Activated CD8-positive, alpha-beta memory T cell treated with anti-CD3 and anti-CD28 coated beads, Interleukin-2, amount 50 U/mL, for 24 hours (primary cell): ENCODE data around the gene GFY.
A peak's percentile ranks its signal among the peaks of the same experiment; 100 is the strongest.

Experiments
- DNase-seq: peaks from one replicate; pipeline ENCODE4 v3.0.0-alpha.2; 2020; ENCODE audit errors: extremely low read depth

Gene GFY

GRCh38 chr19:49428547-49429451 is 3.6 kb downstream of the GFY start:
- DNase-seq: no peak

DNA sequence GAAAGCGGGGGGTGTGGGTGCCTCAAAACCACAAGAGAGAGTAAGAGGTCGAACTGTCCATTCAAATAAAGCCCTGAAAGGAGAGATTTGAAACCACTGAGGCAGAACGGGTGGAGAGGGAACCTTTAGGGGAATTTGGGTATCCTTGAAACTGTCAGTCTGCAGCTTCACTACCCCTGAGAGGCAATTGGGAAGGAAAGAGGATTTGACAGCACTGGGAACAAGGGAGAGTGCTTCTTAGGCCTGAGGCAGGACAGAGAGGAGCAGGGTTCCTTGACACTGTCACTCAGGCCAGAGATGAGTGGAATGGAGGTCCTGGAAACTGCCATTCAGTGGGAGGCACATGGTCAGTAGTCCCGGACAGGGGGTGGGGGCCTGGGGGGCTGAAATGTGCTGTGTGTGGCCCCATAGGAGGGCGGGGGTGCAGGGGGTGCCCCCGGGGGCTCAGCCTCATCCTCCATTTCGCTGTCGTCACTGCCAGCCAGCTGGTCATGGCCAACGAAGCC is 5.0 kb downstream of the GFY start:
- DNase-seq: no peak

DNA sequence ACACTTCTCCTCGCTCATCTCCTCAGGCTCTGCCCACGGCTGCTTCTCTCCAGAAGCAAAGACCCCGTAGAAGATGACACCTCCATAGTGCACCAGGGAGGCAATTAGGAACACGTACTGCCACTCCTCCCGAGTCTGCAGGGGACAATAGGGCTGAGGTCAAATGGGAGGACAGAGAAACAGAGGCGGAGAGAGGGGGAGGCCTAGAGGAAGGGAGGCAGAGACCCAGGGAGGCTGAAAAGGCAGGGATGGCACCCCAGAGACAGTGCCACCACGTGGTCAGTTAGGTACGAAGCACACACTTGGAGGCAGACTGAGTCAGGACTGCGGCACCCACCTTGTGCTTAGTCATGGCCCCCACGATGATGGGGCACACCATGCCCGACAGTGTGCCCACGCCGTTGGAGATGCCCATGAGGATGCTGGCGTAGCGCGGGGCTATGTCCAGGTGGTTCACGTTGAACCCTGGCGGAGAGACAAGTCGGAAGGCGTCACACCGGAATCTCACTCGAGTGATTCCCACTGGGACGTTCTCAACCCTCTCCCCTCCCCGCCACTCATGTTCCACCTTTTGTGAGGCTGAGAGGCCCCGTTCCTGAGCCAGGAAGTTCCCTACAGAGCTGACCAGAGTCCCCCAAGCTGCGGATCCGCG is 5.6 kb downstream of the GFY start:
- DNase-seq: no peak

DNA sequence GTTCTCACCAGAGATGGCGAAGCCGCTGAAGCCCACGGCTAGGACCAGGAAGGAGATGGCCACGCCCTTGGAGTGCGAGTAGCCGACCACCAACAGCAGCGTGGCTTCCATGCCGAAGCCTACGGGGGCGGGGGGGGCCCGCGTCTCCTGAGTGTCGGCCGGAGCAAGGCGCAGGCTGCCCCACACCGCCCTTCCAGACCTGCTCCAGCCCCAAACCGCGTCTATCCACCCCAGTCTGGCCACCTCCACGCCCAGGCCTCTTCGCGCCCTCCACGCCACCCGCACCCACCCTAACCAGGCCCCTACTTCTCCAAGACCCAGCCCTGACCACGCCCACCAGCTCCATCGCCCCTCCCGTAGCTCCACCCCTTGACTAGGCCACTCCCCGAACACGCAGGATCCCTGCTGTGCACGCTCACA is 6.2 kb downstream of the GFY start:
- no peak for DNase-seq

DNA sequence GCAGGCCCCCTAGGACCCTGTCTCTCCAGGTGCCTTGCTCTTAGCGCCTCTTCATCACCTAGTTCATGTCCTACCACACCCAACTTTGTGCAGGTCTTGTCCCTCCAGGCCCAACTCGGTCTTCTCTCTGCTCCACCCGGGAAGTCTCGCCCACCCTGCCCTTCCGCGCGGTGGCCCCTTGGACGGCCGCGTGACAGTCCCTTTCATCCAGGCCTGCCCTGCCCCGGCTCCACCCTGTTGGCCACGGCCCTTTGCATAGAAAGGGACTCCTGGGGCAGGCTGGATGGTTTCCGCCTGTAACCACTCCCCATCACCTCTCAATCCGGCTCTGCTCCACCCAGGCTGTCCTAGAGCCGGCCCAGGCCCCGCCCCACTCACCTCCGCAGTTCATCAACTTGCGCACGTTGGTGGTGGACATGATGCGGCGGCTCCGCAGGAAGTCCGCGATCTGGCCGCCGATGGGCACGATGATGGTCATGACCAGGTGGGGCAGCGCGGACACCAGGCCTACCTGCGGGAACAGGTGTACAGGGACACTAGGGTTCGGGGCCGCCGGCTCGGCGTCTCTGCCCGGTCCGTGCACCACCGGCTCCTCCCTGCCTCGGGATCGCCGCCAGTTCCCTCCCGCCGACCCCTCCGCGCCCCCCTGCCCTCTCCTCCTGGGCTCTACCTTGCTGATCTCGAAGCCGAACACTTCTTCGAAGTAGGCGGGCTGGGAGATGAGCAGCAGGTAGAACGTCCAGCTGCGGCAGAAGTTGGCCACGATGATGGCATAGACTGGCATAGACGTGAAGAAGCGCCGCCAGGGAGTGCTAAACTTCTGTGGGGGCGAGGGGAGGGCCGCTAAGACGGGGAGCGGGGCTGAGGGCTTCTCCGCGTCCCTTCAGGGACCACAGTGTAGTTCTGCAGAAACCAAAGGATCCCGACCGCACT is 7.2 kb downstream of the GFY start:
- DNase-seq: no peak

GRCh38 chr19:49433240-49433901 is 8.2 kb downstream of the GFY start:
- no peak for DNase-seq

DNA sequence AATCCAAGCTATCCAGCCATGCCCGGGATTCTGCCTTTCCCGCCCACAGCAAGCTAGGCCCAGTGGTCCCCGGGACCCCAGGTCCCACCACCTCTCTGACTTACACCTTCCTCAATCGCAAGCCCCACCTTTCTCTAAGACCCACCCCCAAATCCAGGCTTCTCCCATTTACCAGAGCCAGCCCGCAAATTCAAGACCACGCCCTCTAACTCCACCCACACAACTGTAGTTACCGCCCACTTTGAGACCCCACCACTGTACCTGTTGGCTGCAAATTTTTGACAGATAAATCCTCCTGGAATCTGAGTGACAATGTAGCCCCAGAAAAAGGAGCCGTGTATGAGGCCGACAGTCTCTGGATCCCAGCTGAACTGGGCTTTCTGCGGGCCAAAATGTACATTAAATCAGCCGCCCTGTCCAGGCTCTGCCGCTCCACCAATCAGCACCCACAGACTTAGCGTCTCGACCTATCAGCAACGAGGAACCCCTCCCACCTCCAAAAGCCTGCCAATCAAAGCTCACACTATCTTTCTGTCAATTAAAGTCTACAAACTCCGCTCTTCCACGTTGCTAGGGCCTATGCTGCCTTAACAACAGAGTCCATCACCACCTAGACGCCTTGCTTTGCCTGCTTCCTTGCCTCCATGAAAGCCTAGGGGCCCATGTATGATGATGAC is 9.9 kb downstream of the GFY start:
- no peak for DNase-seq

GRCh38 chr19:49435670-49436069 is 10.5 kb downstream of the GFY start:
- DNase-seq: no peak

DNA sequence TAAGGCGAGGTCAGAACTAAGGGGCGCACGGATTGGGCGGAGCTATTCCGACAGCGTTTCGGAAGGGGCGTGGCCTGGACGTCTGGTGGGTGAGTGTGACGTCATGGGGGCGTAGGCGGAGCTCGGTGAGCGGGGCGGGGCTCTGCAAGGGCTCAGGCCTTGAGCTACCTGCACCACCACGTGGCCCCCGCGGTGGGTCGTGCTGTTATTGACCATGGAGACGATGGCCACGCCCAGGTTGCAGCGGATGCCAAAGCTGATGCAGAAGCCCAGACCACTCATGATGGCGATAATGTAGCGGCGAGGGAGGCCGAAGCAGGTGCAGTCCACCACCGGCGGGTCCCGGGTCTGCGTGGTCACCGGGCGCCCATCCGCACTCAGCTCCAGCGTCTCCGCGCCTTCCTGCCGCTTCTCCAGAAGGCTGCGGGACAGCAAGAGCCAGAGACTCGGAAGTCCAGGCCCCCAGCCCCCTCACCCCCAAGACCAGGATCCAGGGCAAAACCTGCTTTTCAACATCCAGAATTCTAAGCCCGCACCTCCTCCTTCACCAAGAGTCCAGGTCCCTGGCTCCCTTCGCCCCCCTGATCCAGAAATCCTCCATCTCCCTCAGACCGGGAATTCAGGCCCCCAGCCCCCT is 11.3 kb downstream of the GFY start:
- DNase-seq: no peak

- no peak for DNase-seq
These were observed 12.0 kb downstream of the GFY start for GRCh38 chr19:49437231-49437630.

GRCh38 chr19:49438261-49438660 is 13.1 kb downstream of the GFY start:
- DNase-seq: no peak

DNA sequence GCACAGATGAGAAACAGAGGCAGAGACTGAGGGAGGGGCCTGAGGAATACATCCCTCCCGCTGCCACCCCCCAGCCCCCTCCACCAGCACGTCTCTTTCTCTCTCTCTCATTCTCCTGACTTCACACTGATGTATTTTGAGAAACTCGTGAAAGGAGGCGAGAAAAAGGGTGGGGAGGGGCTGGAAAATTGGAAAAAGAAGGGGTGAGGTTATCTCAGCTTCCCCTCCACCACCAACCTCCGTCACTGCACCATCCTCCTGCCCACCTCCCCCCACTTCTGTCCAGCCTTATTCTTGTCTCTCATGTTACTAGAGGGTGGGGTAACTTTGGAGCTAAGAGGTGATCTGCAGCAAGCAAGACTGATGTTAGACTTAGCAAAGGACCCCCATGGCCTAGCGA is 14.6 kb downstream of the GFY start:
- DNase-seq: no peak

DNA sequence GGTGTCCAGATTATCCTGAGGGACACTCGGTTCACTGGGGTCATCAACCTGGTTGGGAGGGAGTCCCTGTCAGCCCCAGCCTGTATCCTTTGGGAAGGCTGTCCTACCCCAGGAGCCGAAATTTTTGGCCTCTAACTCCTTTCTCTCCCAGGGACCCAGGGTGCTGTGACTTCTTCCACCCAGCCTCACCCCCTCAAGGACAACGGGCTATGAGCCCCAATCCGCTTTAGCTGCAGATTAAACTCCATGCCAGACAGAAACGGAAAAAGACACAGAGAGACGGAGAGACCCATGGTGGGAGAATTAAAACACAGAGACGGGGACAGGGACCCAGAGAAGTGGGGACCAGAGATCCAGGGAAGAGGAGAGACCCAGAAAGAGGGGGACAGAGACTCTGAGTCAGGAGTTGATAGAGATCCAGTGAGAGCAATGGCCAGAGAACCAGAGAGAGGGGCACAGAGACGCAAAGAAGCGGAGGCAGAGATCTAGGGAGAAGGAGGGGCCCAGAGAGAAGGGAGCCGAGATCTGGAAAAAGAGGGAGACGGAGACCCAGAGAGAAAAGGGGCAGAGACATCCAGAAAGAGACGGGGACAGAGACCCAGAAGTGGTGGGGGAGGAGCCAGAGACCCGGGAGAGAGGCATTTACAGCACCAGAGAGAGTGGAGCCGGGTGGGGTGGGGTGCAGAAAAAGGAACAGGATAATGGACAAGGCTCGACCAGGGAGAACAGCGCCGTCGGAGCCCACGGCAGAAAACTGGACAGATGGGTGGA is 15.4 kb downstream of the GFY start:
- no peak for DNase-seq

DNA sequence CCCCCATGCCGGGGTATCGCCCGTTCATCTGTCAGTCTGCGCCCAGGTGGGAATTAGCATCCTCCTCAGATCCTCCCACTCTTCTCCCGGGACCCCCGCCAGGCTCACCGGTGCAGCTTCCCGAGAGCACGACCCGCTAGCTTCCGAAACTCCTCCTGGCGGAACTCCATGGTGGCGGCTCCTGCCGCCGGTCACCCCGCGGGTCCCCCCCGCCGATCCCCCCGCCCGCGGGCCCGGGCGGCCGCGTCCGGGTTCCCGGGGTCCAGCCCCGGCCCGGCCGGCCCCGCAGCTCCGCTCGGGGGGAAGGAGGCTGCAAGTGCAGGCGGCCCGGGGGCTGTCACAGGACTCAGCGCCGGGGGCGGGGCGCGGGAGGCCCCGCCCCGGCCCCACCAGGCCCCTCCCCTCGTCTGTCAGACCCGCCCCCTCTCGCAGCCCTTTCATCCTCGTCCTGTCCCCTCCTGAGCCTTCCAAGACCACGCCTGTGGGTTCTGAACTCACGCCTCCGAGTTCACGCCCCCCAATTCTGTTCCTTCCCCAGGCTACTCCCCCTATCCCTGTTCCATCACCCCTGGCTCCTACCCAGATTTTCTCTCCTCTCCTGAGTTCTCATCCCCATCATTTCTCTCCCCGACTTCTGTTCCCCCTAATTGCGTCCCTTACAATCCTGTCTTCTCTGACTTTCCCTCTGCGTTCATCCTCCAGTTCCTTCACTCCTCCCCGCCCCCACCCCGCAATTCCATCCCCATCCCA is 16.2 kb downstream of the GFY start, which contains the start of gene SLC17A7:
Gene SLC17A7 (minus strand): TSS at position 318 of the 750 bp plus-strand sequence. CDS start 148 bp downstream, at position 170.
- DNase-seq: no peak

- DNase-seq: no peak
These were observed 16.8 kb downstream of the GFY start for GRCh38 chr19:49441960-49442350.

GRCh38 chr19:49442354-49442753 is 17.2 kb downstream of the GFY start:
- no peak for DNase-seq

DNA sequence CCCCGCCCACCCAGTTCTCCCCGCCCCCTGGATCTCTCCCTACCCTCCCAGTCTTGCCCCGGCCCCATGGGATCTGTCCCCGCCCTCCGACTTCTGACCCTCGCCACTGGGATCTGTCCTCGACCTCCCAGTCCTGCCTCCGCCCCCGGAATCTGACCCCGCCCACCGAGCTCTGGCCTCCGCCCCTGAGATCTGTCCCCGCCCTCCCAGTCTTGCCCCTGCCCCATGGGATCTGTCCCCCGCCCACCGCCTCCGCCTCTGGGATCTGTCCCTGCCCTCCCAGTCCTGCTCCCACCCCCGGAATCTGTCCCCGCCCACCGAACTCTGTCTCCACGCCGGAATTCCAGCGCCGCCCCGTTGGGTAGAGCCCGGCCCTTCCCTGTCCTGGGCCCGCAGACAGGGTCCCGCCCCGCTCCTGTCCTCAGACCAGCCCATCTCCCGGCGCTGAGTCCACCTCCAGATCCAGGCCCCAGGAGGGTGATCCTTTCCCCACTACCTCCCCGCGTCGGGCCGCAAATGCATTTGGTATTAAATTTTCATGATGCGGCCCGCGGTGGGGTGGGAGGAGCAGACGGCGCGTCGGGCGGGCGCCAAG is 17.7 kb downstream of the GFY start:
- DNase-seq: no peak

DNA sequence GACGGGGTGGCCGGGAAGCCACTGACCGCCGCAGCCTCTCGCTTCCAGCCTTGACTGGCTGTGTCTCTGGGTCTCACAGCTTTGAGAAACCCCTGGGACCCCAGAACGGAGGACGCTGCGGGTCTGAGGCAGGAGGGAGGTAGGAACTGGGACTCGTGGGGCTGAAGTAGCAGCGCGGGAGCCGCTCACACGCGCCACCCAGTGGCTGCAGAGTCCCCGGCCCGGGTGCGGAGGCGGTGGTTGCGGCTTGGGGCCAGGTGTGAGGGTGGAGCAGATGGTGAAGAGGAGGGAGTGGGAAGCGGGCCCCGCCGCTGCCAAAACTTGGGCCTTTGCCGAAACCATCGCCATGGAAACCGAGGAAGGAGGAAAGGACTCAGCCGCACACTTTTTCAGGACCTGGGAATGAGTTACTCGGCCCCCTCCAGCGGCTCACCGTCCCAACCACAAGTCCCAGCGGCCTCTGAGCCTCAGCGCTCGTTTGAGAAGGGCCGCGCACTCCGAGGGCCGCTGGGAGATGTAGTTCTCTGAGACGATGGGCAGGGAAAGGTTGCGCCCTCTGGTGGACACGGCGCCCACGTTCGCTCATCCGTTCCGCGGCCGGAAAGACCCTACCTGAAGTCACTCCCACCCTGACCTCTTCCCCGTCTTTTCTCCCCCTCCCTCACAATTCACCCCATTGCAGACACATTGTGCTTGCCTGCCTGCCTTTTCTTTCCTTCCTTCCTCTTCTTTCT is 18.3 kb downstream of the GFY start:
- peak; percentile 86 for DNase-seq
